OCI-LY1 (cell line): ENCODE results near the gene KNCN.

ENCODE experiments used
- CTCF ChIP-seq: fragments of 200-600 bp; sonication (generic), shearing (Covaris generic); IDR thresholded peaks from 2 replicates; pipeline ENCODE4 v1.5.1; 2017; ENCODE audit warnings: mild to moderate bottlenecking, antibody characterized with exemption, low read length, moderate library complexity, mixed read lengths
- EZH2 ChIP-seq: fragments of 200-600 bp; sonication (generic), shearing (Covaris generic); IDR thresholded peaks from 2 replicates; pipeline ENCODE4 v1.8.0; 2017; ENCODE audit warnings: borderline replicate concordance, mixed run types, mild to moderate bottlenecking, antibody characterized with exemption, low read length, moderate library complexity, mixed read lengths

- no peak for TF ChIP-seq CTCF
- TF ChIP-seq EZH2: no peak
Measured at GRCh38 chr1:46522969-46523320, 28.5 kb downstream of the KNCN start.
